GM19099 (cell line): ENCODE measurements around the gene MROH8.

Experiments used
- POLR2A ChIP-seq: IDR thresholded peaks from 3 replicates; pipeline ENCODE4 v1.6.1; 2011; ENCODE audit warnings: low read depth; ENCODE audit not compliant: insufficient read length; ENCODE audit errors: extremely low read depth

MROH8 gene

GRCh38 chr20:37205130-37205529 is 25.8 kb upstream of the MROH8 start:
- no peak for TF ChIP-seq POLR2A

GRCh38 chr20:37204056-37204455 is 24.7 kb upstream of the MROH8 start:
- no peak for TF ChIP-seq POLR2A

GRCh38 chr20:37202267-37202943 is 23.1 kb upstream of the MROH8 start:
- TF ChIP-seq POLR2A = no peak

GRCh38 chr20:37201827-37202162 is 22.4 kb upstream of the MROH8 start:
- no peak for TF ChIP-seq POLR2A

- no peak for TF ChIP-seq POLR2A
These were observed 21.8 kb upstream of the MROH8 start for GRCh38 chr20:37200926-37201826.

- TF ChIP-seq POLR2A = no peak
These were observed 21.0 kb upstream of the MROH8 start for GRCh38 chr20:37200376-37200775.

GRCh38 chr20:37198932-37199660 is 19.7 kb upstream of the MROH8 start:
- no peak for TF ChIP-seq POLR2A

GRCh38 chr20:37194621-37195417 is 15.5 kb upstream of the MROH8 start:
- TF ChIP-seq POLR2A = no peak

GRCh38 chr20:37193821-37194220 is 14.5 kb upstream of the MROH8 start:
- TF ChIP-seq POLR2A = no peak

- no peak for TF ChIP-seq POLR2A
These were observed 13.9 kb upstream of the MROH8 start for GRCh38 chr20:37193226-37193625.

- no peak for TF ChIP-seq POLR2A
These were observed 12.9 kb upstream of the MROH8 start for GRCh38 chr20:37192137-37192854.

- TF ChIP-seq POLR2A = no peak
These were observed 11.2 kb upstream of the MROH8 start for GRCh38 chr20:37190354-37191112.

GRCh38 chr20:37189416-37190016 is 10.2 kb upstream of the MROH8 start:
- TF ChIP-seq POLR2A = no peak
